NCI-H1417 treated with DMSO at 0.1 percent for 48 hours (cell line): ENCODE data around the gene MAGI1.
"Not testable (repeated sequence)": the region's sequence is repeated elsewhere in the genome, so short reads cannot be mapped to it uniquely, and the experiment has no call there.

Experiments used
- DNase-seq: peaks from one replicate; lab custom pipeline; 2025; lab: John Stamatoyannopoulos, UW

The MAGI1 gene

DNA sequence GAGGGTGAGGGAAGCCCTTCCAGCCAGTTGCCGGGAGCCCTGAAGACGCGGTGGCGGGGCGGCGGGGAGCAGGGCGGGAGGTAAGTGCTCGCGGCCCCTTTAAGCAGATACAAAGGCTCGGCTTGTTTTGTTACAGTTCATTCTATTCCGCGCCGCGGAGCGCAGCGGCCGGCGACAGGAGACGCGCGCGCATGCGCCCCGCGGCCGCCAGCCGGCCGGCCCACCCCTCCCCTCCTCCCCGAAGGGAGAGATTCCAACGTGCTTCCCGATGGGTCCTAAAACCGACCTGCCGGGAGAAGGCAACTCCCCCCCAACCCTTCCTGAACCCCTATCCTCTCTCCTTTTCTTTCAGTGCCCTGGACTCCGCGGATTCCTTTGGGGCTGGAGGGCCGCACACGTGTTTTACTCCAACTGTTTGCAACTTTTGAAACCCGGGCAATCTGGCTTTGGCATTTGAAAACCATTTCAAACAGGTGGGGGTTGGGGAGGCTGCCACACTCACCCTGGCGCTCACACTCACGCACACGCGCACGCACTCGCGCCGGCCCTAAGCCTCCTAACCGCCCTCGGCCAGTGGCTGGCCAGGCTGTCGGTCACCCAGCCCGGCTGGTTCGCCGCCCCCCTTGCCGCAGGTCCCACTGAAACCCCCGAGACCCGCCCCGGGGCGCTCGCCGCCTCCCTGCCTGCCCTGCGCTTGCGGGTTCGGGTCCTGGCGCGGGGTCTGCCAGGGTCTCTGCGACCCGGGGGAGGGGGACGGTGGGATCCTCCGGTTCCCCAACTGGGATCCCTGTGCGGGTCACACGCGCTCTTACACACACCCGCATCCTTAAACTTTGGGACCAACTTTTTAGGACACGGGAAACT lies at the start of gene MAGI1:
MAGI1 (minus strand) TSS at position 193 of the 864 bp plus-strand sequence. CDS start 610 bp downstream, outside the sequence.
- peak; percentile 64 for DNase-seq

DNA sequence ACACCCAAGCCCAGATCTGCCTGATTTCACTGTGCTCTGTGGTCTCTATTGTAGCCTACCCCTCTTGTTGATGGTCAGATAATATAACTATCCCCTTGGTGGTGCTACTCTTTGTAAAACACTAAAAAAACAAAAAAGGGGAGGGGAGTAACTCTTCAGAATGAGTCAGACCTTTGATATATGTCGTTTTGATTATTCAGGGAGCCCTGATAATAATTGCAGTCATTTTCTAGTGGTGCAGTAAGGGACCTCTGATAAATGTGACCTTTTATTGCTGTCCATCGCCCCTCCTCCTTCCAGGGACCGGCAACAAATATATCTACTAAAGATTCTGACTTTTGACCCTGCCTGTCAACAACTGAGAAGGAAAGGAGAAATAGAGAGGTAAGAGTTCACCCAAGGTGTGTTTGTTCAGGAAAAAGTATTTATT lies 45.1 kb upstream of the MAGI1 start:
- DNase-seq = no peak

DNA sequence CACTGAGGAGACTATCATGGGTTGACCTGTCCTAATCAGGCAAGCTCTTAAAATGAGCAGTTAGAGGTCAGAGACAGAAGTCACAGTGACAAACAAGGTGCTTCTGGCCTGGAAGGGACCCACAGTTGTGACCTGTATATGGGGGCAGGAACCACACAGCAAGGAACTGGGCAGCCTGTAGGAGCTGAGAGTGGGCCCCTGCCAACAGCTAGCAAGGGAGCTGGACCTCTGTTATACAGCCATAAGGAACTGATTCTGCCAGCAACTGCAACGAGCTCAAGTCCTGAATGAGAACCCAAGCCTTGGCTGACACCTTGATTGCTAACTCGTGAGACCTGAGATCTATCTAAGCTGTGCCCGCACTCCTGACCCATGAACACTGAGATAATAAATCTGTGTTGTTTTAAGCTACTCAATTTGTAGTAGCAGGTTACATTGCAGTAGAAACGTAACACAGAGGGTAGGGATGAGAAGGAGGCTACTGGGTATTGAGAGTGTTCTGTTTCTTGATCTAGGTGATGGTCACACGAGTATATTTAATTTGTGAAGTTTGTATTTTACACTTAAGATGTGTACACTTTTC lies 44.5 kb upstream of the MAGI1 start:
- DNase-seq = no peak

DNA sequence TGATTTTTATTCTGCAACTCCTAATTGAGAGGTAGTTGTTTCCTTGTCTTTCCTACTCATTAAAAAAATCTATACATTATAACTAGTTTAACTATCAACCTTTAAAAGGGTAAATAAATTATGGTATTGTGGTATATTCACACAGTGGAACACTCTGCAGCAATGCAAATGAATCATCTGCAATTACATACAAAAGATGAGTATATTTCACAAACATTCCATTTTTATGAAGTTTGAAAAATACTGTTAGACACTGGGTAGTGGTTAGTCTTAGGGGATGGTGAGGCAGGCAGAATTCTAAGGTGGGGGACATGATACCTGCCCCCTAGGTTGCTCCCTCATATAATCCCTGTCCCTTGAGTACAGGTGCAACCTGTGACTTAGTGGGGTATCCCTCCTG lies 44.0 kb upstream of the MAGI1 start:
- no peak for DNase-seq

DNA sequence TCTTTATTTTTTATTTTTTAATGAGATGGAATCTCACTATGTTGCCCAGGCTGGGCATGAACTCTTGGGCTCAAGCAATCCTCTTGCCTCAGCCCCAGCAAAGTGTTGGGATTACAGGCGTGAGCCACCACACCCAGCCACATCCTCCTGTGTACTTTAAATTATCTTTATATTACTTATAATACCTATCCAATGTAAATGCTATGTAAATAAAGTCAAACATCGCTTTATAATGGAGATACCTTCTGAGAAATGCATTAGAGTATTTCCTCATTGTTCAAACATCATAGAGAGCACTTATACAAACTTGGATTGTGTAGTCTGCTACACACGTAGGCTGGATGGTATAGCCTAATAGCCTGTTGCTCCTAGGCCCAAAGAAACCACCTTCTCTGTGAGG lies 41.4 kb upstream of the MAGI1 start:
- DNase-seq = no peak

DNA sequence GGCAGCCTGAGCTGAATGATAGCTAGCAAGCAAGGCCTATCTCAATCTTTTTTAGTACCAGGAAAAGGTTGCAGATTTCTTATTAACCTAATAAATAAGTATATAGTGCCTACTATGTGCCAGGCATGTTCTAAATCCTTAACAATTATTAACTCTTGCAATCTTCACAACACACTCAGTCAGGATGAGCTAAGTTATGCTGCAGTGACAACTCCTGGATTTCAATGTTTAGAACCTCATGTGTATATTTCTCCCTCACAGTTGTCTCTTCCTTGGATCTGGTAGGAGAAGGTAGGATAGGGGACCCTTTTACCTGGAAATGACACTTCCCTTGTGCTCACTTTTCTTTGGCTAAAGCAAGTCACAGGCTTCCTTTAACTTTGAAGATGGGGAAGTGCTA lies 39.3 kb upstream of the MAGI1 start:
- no peak for DNase-seq

DNA sequence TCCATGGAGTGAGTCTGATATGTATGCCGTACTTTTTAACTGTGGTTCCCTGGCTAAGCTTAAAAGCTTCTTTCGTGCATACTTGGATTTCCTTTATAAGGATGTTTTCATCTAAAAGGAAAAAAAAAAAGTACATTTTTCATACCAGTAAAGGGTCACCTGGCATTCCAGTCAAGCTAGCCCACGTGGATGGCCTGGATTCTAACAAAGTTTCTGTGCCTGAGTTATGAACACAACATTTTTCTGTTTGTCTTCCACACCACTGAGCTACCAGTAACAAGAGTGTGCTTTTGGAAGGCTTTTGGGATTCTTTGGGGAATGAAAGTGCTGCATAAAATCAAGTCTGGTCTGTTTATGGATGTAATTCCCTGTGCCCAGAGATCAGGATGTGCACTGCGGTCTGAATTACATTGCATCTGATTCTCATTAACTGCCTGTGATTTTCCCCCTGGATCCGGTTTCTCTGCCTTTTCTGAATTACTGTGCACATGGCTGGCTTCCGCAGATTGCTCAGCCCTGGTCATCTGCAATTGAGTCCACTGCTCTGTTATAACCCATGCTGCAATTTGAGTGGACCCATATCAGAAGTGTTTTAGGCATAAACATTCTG lies 38.2 kb upstream of the MAGI1 start:
- no peak for DNase-seq

DNA sequence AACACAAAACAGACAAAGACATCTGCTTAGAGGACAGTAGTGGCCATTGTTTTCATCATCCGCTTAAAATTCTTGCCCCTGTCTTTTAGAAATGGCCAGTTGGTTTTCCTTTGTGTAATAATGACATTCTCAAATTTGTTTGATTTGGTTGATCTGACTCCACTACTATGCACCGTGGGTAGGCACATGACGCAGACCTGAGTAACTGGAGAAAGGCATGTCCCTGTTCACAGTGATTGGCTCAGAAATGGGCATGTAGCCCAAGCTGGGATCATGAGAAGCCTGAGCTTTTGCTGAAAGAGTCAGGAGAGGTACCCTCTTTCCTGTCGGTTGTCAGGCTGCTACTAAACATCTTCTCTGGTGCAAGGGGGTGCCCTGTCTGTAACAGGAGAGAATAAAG lies 36.6 kb upstream of the MAGI1 start:
- DNase-seq = no peak

DNA sequence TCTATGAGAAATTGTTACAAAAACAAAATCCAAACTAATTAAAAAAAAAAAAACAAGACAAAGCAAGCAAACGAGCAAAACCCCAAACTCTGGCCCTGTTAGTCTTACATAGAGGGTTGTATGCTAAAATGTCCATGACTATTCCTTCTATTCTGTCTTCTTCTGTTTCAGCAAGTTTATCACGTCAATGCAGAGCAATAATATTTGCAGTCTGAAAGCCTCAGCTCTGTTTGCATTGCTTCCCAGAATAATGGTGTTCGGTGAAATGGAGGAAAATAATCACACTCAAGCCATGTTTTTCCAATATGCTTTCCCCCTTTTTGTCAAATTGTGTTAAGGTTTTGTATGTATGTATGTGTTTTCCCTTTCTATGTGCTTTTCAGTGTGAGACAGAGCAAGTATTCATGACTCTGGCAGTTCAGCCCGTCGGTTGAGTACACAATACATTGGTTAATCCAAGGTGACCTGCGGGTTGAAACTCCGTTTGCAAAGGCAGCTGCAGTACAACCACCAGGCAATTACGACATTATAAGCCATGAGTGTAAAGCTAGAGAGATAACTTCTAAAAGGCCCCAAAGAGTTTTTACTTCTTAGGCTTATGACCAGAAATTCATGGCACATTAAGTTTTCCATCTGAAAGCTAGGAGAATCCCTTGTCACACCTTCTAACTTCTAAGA lies 34.9 kb upstream of the MAGI1 start:
- DNase-seq = no peak

DNA sequence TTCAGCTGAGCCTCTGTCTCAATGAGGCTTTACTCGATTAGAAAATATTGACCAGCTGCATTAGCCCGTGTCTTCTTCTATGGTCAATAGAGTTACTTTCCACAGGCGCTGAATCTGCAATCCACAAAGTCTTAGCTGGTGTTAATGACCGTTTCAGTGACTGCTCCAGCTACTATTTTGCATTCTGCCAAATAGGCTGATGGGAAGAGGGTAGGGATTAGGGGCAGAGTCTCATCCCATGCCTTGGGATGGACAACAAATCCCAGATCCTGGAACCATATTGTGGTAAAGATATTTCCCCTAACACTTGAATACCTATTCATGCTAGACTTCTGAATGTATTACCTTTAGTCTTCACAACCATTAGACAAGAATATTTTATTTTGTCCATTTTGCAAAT lies 29.5 kb upstream of the MAGI1 start:
- DNase-seq = no peak

DNA sequence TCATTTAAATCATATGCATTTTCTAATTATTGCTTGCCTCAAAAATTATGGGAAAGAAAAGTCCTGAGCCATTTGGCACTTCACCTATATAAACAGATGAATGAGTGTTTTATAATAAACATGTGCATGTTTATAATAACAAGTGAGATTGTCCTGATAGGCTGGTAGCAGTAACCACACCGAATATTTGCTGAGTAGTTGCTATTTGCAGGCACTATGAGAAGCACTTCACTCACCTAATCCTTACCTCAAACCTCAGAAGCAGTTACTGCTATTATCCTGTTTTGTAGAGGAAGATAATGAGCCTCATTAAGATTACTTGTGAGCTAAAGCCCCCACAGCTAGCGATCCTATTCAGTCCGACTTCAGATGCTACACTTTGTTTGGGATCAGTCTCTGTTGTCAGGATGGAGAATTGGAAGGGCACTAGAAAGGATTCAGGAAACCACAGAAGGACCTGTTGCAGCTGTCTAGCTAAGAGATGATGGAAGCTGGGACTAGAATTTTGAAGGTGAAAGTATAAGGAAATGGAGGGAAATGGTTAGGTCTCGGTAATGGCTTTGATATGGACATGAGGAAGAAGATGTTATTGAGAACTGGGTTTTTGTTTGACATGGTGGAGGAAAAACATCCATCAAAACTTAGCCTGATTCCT lies 28.4 kb upstream of the MAGI1 start:
- DNase-seq = no peak

DNA sequence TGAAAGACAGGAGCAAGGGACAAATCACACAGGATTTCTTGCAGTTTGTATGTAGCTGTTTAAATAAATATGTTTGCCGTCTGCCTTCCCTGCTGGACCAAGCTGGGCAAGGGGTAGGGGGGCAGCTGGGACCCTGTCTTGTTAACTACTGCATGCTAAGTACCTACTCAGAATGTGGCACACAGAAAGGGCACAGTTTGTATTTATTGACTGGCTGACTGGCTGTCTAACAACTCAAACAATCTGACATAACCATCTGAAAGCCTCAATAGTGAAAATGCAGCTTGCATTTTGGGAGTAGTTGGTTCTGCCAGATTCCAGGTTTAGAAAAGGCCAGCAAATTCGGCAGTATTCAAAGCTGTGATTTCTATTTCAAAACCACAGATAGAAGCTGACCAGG lies 16.6 kb upstream of the MAGI1 start:
- no peak for DNase-seq

DNA sequence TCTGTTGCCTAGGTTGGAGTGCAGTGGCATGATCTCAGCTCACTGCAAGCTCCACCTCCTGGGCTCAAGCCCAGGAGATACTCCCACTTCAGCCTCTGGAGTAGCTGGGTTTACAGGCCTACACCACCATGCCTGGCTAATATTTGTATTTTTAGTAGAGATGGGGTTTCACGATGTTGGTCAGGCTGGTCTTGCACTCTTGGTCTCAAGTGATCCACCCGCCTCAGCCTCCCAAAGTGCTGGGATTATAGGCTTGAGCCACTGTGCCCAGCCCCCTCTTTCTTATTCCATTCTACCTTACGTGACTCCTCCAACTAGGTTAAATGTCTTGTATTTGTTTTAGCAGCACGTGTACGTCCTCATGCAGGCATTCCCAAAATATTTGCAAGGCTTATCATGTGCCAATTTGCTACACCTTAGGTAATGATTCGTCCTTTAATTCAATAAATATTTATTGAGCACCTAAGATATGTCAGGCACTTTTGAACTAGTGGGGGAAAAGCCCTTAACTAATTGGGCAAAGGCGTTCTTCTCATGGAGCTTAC lies 14.9 kb upstream of the MAGI1 start:
- no peak for DNase-seq

DNA sequence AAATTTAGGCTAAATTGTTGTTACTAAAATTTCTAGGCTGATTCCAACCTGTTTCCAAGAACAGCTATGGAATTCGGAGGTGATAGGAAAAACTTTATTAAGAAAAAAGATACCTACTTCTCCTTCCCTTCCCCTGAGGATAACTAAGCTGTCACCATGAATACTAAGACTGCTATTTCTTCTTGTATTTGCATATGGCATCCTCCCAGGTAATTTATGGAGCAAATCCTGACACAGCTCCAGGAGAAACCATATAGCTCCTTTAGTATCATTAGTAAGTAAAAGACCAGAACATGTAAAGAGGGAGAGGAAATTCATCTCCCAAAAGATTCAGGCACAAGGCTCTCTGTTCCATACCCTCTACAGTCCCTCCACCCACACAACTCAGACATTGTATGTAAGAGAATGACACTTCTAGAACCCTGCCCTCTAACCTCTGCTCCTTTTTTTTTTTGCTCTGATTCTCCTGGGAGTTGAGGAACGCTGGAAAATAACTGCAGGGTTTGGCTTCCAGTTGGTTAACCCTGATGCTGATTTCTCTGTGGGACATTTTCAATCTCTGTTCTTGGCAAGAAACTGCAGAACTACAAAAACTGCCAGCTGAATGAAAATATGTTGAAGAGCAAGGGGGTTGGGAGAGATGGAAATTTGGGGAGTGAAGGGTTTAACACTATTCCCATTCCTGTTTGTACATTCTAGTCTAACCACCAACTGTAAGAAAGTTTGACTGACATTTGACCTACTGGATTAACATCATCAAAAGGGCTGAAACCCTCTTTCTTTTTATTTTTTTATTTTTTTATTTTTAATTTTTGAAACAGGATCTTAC lies 14.2 kb upstream of the MAGI1 start:
- DNase-seq = no peak

DNA sequence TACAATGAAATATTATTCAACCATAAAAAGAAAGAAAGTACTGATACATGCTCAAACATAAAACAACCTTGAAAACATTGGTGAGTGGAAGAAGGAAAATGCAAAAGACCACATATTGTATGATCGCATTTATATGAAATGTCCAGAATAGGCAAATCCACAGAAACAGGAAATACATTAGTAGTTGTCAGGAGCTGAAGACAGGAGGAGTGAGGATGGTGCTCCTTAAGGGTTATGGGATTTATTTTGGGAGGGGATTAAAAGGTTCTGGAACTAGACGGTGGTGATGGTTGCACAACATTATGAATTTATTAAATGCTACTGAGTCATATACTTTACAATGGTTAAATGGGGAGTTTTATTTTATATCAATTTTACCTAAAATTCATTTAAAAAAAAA lies 12.1 kb upstream of the MAGI1 start:
- no peak for DNase-seq

DNA sequence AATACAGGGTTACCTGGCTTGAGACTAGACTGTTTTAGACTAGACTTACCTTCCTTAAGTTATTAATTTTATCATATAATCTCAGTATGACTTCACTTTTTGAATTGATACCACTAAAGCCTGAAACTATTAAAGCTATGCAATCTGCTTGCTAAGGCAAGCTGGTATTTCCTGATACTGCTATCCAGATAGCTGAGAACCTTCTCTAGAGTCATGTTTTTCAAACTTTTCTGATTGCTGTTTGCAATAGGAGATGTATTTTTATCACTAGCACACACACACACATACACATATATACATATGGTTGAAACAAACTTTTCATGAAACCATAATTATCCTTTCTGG lies 9.3 kb upstream of the MAGI1 start:
- DNase-seq = no peak

DNA sequence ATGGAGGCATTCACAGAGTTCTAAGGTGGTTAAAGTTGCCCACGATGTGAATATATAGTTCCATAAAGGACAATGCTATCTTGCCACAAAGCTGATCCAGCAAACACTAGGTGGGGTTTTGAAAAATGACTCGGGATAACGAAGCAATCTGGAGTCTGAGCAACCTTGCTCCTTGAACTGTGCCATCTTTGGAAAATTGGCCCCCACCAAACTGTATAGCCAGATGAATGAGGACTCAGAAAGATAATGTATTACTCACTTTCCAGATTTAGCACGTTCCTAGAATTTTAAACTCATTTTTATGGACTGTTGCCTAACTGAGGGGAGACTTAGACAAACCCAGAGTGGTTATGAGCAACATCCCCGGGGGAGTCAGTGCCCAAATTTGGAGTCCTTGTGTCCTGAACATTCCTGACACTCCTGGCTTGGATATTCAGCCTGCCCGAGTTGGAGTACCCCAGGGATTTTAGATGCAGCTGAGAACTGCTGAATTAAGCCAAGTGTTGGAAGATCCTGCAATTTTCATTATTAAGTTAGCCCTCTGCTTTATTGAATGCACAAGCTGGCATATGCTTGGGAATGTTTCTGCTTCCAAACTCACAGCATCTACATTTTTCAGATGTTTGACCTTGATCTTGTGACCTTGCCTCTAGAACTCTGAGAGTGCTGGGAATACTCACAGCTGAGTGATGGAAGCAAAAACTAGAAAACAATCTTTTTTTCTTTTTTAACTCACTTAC lies 8.8 kb upstream of the MAGI1 start:
- DNase-seq = no peak

DNA sequence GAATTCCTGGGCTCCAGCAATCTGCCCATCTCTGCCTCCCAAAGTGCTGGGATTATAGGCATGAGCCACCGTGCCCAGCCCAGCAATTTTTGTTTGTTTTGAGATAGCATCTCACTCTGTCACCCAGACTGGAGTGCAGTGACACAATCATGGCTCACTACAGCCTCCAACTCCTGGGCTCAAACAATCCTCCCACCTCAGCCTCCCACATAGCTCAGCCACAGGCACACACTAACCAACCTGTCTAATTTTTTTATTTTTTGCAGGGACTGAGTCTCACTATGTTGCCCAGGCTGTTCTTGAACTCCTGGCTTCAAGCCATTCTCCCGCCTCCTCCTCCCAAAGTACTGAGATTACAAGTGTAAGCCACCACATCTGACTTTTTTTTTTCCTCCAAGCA lies 7.6 kb upstream of the MAGI1 start:
- DNase-seq = not testable (repeated sequence)

DNA sequence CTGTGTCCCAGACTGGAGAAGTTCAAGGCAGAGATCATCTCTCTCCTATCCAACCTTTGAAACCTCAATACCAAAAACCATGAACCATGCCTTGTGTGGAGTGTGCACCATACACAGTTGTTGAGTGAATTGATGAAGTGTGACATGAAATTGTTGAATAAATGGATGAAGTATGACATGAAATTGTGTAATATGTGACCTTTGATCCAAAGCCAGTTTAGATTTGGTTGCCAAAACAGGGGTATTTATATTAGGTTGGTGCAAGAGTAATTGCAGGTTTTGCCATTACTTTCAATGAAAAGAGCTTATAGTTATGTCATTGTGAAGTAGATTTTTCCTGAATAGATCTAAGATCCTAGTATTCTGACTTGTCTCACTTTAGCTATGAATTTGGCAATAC lies 3.1 kb upstream of the MAGI1 start:
- DNase-seq = no peak

DNA sequence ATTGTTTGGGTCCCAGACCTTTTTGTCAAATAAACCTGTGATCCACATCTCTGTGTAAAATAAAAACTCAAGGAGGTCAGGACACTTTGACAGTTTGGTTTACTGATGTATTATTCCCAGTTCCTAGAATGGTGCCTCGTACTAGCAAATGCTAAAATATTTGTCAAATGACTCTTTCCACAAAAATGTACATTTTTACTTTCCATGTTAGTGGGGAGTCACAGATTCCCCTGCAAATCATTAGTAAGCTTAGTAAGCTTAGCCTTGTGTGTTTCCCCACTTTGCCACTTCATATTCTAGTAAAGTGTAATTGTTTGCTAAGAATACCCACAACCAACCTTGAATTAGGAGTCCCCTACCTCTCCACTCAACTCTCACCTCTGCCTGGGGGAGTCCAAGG lies 2.4 kb upstream of the MAGI1 start:
- no peak for DNase-seq

DNA sequence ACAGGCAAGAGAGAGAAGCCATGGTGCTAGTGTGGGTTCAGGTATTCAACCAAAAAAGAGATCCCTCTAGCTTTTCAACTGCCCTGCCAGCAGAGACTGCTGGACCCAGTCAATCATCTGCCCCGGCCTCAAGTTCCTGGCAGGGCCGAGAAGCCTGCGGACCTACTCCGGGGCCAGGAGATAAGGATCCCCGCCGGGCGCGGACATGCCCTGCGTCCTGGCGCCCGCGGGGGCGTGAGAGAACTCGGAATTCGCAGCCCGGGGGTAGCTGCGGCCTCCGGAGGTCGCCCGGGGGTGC lies 821 bp upstream of the MAGI1 start:
- DNase-seq = no peak
